Measurements from ENCODE around the gene IGFLR1.

GRCh38 chr19:35773020-35773806 lies 31.0 kb upstream of the IGFLR1 start:
- no peak for TF ChIP-seq CTCF (IDR thresholded peaks at IDR 0.05; ENCODE audit: low read length)
- TF ChIP-seq EZH2 (optimal IDR thresholded peaks at IDR 0.05; ENCODE audit: low read depth, low read length) = no peak
